NCI-H1930 (cell line): ENCODE measurements around the gene LRRC37A3.
"Not testable (repeated sequence)": the region's sequence is repeated elsewhere in the genome, so short reads cannot be mapped to it uniquely, and the experiment has no call there.

Experiments used
- DNase-seq, 2 experiments: peaks; one replicate each; lab custom pipeline; 2025; lab: John Stamatoyannopoulos, UW

LRRC37A3 gene

DNA sequence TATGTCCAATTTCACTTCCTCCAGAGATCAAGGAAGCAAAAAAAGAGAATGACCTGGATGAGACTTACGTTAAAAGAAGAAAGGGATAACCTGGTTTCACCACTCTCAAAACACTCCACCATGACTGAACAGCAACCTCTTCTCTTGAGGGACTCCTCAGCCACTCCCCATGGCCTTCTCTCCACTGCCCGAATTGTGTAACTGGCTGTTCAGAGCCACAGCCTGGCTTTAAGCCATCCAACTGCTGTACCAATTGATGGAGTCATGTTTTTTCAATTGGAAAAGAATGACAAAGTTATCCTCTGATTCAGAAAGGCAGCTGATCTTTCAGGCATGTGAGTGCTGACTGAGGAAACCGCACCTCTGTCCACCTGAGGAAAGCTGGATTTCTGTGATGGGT lies 85.2 kb downstream of the LRRC37A3 start:
- not testable (repeated sequence) for DNase-seq

DNA sequence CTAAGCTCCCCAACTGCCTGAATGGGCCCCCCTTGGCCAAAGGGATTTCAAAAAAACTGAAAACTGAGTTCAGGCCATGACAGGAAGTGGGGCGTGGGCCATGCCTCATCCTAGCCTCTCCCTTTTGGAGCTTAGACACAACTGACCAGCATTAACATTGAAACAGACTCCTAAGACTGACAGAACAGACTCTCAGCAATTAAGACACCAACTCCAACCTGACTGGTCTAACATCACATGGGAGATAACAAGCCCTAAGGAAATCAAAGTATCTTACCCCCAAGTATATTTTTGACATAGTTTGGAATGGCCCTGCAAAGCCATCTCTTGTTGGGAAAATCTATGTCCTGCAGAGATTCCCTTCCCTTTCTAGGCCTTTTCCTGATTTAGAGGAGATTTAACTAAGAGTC lies 88.6 kb downstream of the LRRC37A3 start:
- not testable (repeated sequence) for DNase-seq

DNA sequence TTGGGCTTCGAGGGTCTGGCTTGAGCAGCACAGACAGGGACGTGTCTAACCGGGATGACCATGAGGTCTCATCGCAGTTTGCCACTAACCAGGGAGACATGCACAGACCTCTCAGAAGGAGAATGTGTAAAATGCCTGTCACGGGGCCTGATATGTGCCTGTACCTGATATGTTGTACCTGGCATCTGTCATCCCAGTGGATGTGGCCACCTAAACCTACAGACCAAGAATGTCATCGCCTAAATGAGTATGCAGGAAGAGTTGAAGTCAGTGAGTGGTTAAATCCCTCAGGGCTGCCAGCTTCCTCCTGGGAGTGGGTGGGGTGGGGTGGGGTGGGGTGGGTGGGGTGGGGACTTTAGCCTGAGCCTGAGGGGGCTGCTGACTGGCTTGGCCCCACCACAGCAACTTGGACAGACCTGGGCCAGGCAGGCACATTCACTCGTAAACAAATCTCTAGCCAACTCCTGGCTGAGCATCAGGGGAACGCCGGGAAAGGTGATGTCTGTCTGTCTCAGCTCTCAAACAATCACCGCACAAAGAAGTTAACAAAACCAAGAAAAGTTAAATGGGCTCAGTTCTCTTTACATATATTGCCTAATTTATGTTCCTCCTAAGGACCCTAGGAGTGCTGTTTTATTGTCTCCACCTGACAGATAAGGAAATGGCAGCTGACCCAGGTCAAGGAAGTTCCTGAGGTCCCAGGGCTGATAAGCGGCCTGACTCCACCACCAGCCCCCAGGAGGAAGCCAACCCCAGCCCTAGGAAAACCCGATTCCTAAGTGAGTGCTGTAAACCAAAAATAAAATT lies 89.3 kb downstream of the LRRC37A3 start:
- DNase-seq, result not testable (repeated sequence)

DNA sequence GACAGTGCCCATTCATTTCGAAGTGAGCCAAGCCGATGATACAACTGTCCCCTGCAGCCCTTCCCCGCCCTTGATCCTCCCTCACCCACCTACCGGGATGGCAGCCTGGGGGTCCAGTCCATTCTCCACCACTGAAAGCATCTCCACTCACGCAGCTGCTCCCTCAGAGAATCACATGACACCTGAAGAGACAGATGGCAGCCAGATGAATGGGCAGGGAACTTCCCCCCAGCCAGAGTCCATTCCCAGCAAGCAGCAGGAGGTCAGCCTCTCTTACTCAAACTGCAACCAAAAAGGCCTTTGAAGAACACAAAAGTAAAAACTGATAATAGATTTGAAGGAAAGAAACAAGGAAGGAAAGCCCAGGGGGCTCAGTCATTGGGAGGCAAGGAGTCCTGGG lies 90.2 kb downstream of the LRRC37A3 start:
- not testable (repeated sequence) for DNase-seq

DNA sequence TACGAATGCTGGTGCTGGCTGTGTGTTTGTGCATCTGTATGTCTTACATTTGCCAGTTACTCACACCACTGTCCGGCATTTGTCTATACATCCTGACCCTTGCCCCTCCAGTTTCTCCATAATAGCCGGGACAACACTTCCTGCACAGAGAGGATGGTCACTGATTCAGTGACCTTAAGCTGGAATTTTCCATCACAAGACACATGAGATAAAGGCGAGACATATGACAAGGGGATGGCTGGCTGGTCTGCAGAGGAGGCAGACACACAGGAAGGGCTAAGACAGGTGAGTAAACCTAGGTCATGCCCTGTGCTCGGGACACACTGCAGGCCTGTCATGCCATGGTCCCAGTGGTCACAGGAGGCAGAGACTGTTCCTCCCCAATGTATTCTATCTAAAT lies 100.4 kb downstream of the LRRC37A3 start:
- DNase-seq, result not testable (repeated sequence)

DNA sequence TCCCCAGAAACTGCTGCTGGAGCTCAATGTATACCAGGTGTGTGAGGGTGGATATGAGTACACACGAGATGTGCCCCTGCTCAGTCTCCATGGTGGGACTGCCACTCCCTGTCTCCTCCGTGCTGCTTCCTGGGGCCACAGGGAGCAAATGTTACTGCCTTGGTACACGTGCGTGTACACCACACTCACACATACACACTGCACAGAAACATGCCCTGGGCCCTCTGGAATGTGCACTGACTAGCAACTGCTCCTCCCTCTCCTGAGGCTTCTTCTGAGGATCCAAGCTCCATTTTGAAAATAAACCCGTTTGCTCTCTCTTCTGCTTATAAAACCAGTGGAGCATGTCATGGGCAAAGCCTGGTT lies 103.5 kb downstream of the LRRC37A3 start:
- DNase-seq, result not testable (repeated sequence)

DNA sequence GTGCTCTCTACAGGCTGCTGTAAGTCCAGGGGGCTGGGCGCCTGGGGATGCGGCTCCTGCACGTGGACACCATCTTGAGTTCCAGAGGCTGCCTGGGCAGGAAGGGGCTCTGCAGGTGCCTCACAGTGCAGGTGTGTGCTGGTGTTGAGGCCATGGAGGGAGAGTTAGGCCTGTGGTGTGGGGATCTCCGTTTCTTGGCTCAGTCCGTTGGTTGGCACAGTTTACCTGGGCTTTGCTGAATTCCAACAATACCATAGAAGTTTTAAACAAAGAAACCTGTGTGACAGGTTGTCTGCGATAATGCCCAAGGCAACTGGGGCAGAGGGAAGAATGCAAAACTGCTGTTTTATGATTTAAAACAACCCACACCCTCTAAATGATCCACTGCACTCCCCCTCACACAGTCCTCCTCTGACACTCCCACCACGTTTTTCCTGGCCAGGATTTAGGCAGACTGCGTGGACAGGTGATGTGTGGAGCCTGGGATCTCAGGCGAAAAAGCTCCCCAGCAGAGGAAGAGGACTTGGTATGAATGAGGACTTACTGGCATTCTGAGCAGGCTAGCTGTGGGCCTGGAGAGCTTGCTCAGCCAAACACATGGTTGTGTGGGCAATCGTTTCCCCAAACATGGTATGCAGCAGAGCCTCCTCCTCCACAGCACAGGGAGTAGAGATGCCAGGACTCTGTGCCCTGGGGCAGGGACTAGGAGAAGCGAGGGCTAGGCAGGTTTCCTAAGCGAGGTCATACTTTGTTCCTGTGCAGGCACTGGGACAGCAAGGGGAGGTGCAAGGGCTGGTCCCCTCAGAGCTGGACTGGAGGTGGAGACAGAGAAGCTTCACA lies 104.1 kb downstream of the LRRC37A3 start:
- not testable (repeated sequence) for DNase-seq

DNA sequence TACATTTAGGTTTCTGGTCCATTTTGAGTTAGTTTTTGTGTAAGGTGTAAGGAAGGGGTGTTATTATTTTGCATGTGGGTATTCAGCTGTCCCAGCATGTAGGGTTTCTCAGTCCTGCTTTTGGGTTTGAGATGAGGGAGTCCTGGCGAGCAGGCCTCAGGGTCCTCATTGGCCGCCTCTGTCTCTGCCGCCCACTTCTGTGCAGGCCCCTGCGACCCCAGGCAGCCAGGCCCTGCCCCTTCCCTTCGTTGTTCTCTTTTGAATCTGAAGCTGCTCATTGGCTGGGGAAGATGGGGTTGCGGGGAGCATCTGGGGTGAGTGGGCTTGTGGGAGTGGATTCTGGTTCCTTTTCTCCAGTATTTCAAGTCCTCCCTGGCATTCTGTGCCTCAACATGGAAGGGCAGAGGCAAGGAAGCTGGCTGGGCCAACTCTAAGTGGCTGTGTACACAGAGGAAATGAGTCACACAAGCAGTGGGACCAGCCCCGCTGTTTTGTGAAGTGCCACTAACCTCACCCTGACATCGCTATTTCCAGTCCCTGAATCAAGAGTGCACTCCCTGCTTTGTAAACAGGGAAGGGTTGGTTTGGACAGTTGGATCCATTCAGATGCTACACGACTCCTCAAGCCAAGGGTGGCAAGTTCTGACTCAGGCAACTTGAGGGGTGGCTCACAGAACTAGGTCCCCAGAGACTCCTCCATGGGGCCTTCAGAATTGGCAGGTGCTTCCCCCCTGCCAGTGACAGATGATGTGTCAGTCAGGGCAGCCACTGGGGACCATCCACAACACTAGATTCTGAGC lies 110.9 kb downstream of the LRRC37A3 start:
- not testable (repeated sequence) for DNase-seq
